Neural progenitor cell (in vitro differentiated cells): Measurements from ENCODE around the gene IL13RA2. TPM values are rescaled to one million over a fixed set of nuclear protein-coding genes. Genes with fewer than 3 reads are reported as not detected.

Source experiments
- DNase-seq: peaks from one replicate; pipeline ENCODE4 v3.0.0-alpha.2; 2016; ENCODE audit warnings: low spot score
- H2AFZ ChIP-seq: fragments of 200-600 bp; sonication (generic); replicated peaks from 2 replicates; pipeline ENCODE4 v1.6.1; 2016; ENCODE audit warnings: antibody characterized with exemption
- H3F3A ChIP-seq: fragments of 200-600 bp; sonication (generic); 2 replicates; pipeline ENCODE4 v1.6.1; 2016; ENCODE audit warnings: antibody characterized with exemption, low read depth
- H3K27ac ChIP-seq: fragments of 200-600 bp; sonication (generic); 2 replicates; pipeline ENCODE4 v1.5.1; 2016; ENCODE audit warnings: mild to moderate bottlenecking
- H3K27me3 ChIP-seq: fragments of 200-600 bp; sonication (generic); 2 replicates; pipeline ENCODE4 v1.6.1; 2016; ENCODE audit warnings: mild to moderate bottlenecking, moderate library complexity
- H3K36me3 ChIP-seq: fragments of 200-600 bp; sonication (generic); 2 replicates; pipeline ENCODE4 v1.5.1; 2016
- H3K4me1 ChIP-seq: fragments of 200-600 bp; sonication (generic); 2 replicates; pipeline ENCODE4 v1.6.1; 2016; ENCODE audit warnings: mixed run types
- H3K4me2 ChIP-seq: fragments of 200-600 bp; sonication (generic); 2 replicates; pipeline ENCODE4 v1.6.1; 2016
- H3K4me3 ChIP-seq: fragments of 200-600 bp; sonication (generic); 2 replicates; pipeline ENCODE4 v1.5.1; 2016
- H3K79me2 ChIP-seq: fragments of 200-600 bp; sonication (generic); 2 replicates; pipeline ENCODE4 v1.6.1; 2016; ENCODE audit warnings: low read depth
- H3K9ac ChIP-seq: fragments of 200-600 bp; sonication (generic); 2 replicates; pipeline ENCODE4 v1.6.1; 2016
- H3K9me3 ChIP-seq: fragments of 200-600 bp; sonication (generic); 2 replicates; pipeline ENCODE4 v1.5.1; 2016; ENCODE audit warnings: low read depth
- H4K20me1 ChIP-seq: fragments of 200-600 bp; sonication (generic); 2 replicates; pipeline ENCODE4 v1.6.1; 2016; ENCODE audit warnings: low read depth
- H3K27ac Mint-ChIP-seq: 3 replicates; pipeline ENCODE4 v1.8.0; 2021; ENCODE audit warnings: mixed read lengths
- H3K27me3 Mint-ChIP-seq: 2 replicates; pipeline ENCODE4 v1.8.0; 2022; ENCODE audit warnings: low read depth, mild to moderate bottlenecking, inconsistent platforms, moderate library complexity, mixed read lengths; ENCODE audit not compliant: insufficient read depth
- H3K36me3 Mint-ChIP-seq: 3 replicates; pipeline ENCODE4 v1.8.0; 2021; ENCODE audit warnings: mixed read lengths
- H3K4me1 Mint-ChIP-seq: 3 replicates; pipeline ENCODE4 v1.8.0; 2021; ENCODE audit warnings: mixed read lengths
- H3K4me3 Mint-ChIP-seq: 3 replicates; pipeline ENCODE4 v1.8.0; 2021; ENCODE audit warnings: mild to moderate bottlenecking, moderate library complexity, mixed read lengths
- H3K9me3 Mint-ChIP-seq: 3 replicates; pipeline ENCODE4 v1.8.0; 2020; ENCODE audit warnings: mixed read lengths
- EZH2 ChIP-seq: fragments of 200-600 bp; sonication (generic); IDR thresholded peaks from 2 replicates; pipeline ENCODE4 v1.6.1; 2017; ENCODE audit warnings: antibody characterized with exemption, mild to moderate bottlenecking, moderate library complexity
- EZH2phosphoT487 ChIP-seq: fragments of 200-600 bp; sonication (generic); IDR thresholded peaks from 2 replicates; pipeline ENCODE4 v1.6.1; 2017; ENCODE audit warnings: antibody characterized with exemption
- total RNA-seq: library from RNA; depleted of rRNA; stranded (reverse); fragments of >200 nt; gene quantifications from 2 replicates; pipeline ENCODE4 v1.2.3, GENCODE V29; 2015; ENCODE audit warnings: low replicate concordance
- TF ChIP-seq, protein P1 (sequence below): fragments of 200-600 bp; sonication (generic); IDR thresholded peaks from 2 replicates; pipeline ENCODE4 v1.5.1; 2017; ENCODE audit warnings: antibody characterized with exemption, mild to moderate bottlenecking

Gene IL13RA2
- total RNA-seq, 1 donor from 2014 or later: not detected

DNA sequence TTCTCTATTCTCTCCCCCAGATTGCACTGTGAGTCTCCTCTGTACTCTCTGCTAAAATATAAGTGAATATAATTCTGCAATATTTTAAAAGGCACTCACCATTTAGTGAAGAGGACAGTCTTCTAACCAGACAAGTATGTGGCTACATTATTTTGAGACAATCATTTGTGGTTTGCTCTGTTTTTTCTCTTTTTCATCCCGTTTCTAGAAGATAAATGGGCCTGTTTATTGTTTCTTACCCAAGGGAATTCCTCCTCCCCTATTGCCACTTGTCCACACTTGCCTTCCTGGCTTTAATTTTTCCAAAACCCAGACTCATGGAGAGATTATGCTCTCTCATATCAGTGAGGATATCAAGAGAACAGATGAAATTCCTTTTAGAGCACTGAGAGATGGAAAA is 18.6 kb upstream of the IL13RA2 start:
- no peaks in the 10 kb centered on the region for H3K4me1 ChIP-seq
- H3K27ac ChIP-seq: no peak overlapping the region
- H3K4me3 Mint-ChIP-seq: no peak overlapping the region
- no peaks in the 10 kb centered on the region for H3F3A ChIP-seq
- no peaks in the 10 kb centered on the region for H3K9me3 Mint-ChIP-seq
- H3K4me3 ChIP-seq: no peak overlapping the region
- no peaks in the 10 kb centered on the region for H4K20me1 ChIP-seq
- DNase-seq: no peak
- H3K27me3 Mint-ChIP-seq: no peaks in the 10 kb centered on the region
- TF ChIP-seq EZH2phosphoT487: no peak
- TF ChIP-seq, protein P1, sequence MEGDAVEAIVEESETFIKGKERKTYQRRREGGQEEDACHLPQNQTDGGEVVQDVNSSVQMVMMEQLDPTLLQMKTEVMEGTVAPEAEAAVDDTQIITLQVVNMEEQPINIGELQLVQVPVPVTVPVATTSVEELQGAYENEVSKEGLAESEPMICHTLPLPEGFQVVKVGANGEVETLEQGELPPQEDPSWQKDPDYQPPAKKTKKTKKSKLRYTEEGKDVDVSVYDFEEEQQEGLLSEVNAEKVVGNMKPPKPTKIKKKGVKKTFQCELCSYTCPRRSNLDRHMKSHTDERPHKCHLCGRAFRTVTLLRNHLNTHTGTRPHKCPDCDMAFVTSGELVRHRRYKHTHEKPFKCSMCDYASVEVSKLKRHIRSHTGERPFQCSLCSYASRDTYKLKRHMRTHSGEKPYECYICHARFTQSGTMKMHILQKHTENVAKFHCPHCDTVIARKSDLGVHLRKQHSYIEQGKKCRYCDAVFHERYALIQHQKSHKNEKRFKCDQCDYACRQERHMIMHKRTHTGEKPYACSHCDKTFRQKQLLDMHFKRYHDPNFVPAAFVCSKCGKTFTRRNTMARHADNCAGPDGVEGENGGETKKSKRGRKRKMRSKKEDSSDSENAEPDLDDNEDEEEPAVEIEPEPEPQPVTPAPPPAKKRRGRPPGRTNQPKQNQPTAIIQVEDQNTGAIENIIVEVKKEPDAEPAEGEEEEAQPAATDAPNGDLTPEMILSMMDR: no peak
- no peak for TF ChIP-seq EZH2
- no peaks in the 10 kb centered on the region for H3K79me2 ChIP-seq
- H3K9me3 ChIP-seq: no peaks in the 10 kb centered on the region
- no peak overlapping the region for H3K27ac Mint-ChIP-seq
- H3K4me2 ChIP-seq: no peak overlapping the region
- H3K36me3 ChIP-seq: no peaks in the 10 kb centered on the region
- H3K36me3 Mint-ChIP-seq: no peaks in the 10 kb centered on the region
- no peak overlapping the region for H3K9ac ChIP-seq
- H3K27me3 ChIP-seq: no peaks in the 10 kb centered on the region
- no peaks in the 10 kb centered on the region for H3K4me1 Mint-ChIP-seq
- H2AFZ ChIP-seq: no peak overlapping the region

DNA sequence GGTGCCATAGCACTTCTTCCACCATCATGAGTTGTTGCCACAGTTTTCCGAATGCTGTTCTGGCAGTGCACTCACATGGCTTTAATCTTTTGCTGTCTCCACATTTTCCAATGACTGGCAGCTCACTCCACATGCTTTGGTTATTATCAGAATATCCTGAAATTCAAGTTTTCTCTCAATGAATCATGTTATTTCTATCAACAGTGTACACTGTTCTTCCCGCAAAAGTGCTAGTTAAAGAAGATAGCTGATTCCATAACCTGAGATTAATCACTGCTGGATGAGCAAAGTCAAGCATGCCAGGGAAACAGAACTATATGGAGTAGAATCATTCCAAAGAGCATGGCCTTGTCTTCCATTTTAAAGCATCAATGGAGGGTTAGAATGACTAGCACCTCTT is 14.6 kb upstream of the IL13RA2 start:
- H3K4me1 ChIP-seq: no peaks in the 10 kb centered on the region
- H3K4me2 ChIP-seq: no peak overlapping the region
- no peak overlapping the region for H3K4me3 ChIP-seq
- H4K20me1 ChIP-seq: no peaks in the 10 kb centered on the region
- H3K9me3 ChIP-seq: no peaks in the 10 kb centered on the region
- no peaks in the 10 kb centered on the region for H3K36me3 ChIP-seq
- H3K79me2 ChIP-seq: no peaks in the 10 kb centered on the region
- Mint-ChIP-seq H3K27me3 (no peaks in the 10 kb centered on the region), H3K4me1 (no peaks in the 10 kb centered on the region), H3K27ac (no peak overlapping the region), H3K9me3 (no peaks in the 10 kb centered on the region), H3K36me3 (no peaks in the 10 kb centered on the region), H3K4me3 (no peak overlapping the region)
- TF ChIP-seq EZH2phosphoT487: no peak
- no peak for TF ChIP-seq EZH2
- TF ChIP-seq, protein P1: no peak
- no peak for DNase-seq
- H3K27ac ChIP-seq: no peak overlapping the region
- no peak overlapping the region for H2AFZ ChIP-seq
- no peaks in the 10 kb centered on the region for H3F3A ChIP-seq
- H3K9ac ChIP-seq: no peak overlapping the region
- no peaks in the 10 kb centered on the region for H3K27me3 ChIP-seq

DNA sequence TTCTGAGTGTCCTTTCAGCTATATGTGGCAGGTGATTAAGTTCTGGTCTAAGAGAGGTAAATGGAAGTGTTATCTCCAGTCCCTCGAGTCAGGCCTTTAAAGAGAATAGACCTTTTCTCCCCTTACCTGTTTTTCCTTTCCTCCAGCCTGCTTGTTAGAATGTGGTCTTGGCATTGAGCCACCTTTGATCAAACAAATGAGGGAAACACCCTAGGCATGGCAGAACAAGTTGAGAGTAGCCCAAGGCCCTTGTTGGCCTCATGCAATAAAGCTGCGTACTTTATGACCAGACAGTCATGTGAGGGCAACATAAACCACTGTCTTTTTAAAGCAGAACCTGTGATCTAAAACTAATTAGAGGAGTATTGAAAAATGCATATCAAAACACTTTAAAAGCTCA is 13.2 kb upstream of the IL13RA2 start:
- H3K27ac Mint-ChIP-seq: no peak overlapping the region

More for the DNA sequence above, 13.2 kb upstream of the IL13RA2 start:
- Histone ChIP-seq H3K79me2 (no peaks in the 10 kb centered on the region), H3K27me3 (no peaks in the 10 kb centered on the region), H3F3A (no peaks in the 10 kb centered on the region), H3K9me3 (no peaks in the 10 kb centered on the region), H3K36me3 (no peaks in the 10 kb centered on the region), H4K20me1 (no peaks in the 10 kb centered on the region), H2AFZ (no peak overlapping the region), H3K4me1 (no peaks in the 10 kb centered on the region), H3K4me3 (no peak overlapping the region), H3K4me2 (no peak overlapping the region), H3K9ac (no peak overlapping the region), H3K27ac (no peak overlapping the region)
- Mint-ChIP-seq H3K9me3 (no peaks in the 10 kb centered on the region), H3K4me1 (no peaks in the 10 kb centered on the region), H3K27me3 (no peaks in the 10 kb centered on the region), H3K4me3 (no peak overlapping the region), H3K36me3 (no peaks in the 10 kb centered on the region)
- DNase-seq: no peak
- TF ChIP-seq, protein P1: no peak
- TF ChIP-seq EZH2phosphoT487 (no peak), EZH2 (no peak)
